WTC11 (cell line): ENCODE measurements around the gene GTF3C4. TPM values are rescaled to one million over a fixed set of nuclear protein-coding genes. Genes with fewer than 3 reads are reported as not detected.

Experiments
- ATAC-seq: fragments of 200-7000 bp; cut with Tn5 transposase; 2 replicates; pipeline ENCODE4 v1.10.0; 2021; ENCODE audit warnings: mild to moderate bottlenecking, moderate library complexity
- CTCF ChIA-PET: fragments of 300-600 bp; sonication (Branson Sonifier 250); formaldehyde crosslinking; loops from one replicate; lab custom pipeline; 2021; ENCODE audit warnings: antibody characterized with exemption; lab: Charles Lee
- POLR2A ChIA-PET: fragments of 350-600 bp; sonication (Branson Sonifier 250); formaldehyde crosslinking; loops from one replicate; lab custom pipeline; 2021; ENCODE audit warnings: antibody characterized with exemption; lab: Charles Lee
- DNase-seq: peaks from one replicate; pipeline ENCODE4 v3.0.0; 2021; ENCODE audit warnings: low spot score
- H3K27ac Mint-ChIP-seq: 2 replicates; pipeline ENCODE4 v1.8.0; 2021; ENCODE audit warnings: mixed read lengths
- H3K27me3 Mint-ChIP-seq: 2 replicates; pipeline ENCODE4 v1.8.0; 2021; ENCODE audit warnings: low read depth, mild to moderate bottlenecking, moderate library complexity, mixed read lengths
- H3K36me3 Mint-ChIP-seq: 2 replicates; pipeline ENCODE4 v1.8.0; 2021; ENCODE audit warnings: mixed read lengths
- H3K4me1 Mint-ChIP-seq: 2 replicates; pipeline ENCODE4 v1.8.0; 2022; ENCODE audit warnings: mixed read lengths
- H3K4me3 Mint-ChIP-seq: 2 replicates; pipeline ENCODE4 v1.8.0; 2021; ENCODE audit warnings: mild to moderate bottlenecking, moderate library complexity, mixed read lengths
- H3K9me3 Mint-ChIP-seq: 2 replicates; pipeline ENCODE4 v1.8.0; 2021; ENCODE audit warnings: mixed read lengths
- ARID4B ChIP-seq: sonication (generic); formaldehyde crosslinking; IDR thresholded peaks from 2 replicates; pipeline ENCODE4 v1.8.0; 2023; ENCODE audit warnings: missing genetic modification reagents, mild to moderate bottlenecking, borderline replicate concordance
- ATF1 ChIP-seq: sonication (generic); formaldehyde crosslinking; IDR thresholded peaks from 2 replicates; pipeline ENCODE4 v1.8.1; 2023; ENCODE audit warnings: mild to moderate bottlenecking, moderate library complexity, missing genetic modification reagents
- ATF3 ChIP-seq: sonication (generic); formaldehyde crosslinking; conservative IDR thresholded peaks from 2 replicates; pipeline ENCODE4 v1.8.1; 2022; ENCODE audit warnings: mild to moderate bottlenecking, missing genetic modification reagents
- CBFB ChIP-seq: sonication (generic); formaldehyde crosslinking; IDR thresholded peaks from 2 replicates; pipeline ENCODE4 v1.8.1; 2022; ENCODE audit warnings: mild to moderate bottlenecking, low read depth, missing genetic modification reagents
- CDX4 ChIP-seq: fragments of 250-450 bp; sonication (Bioruptor Pico); IDR thresholded peaks from 2 replicates; pipeline ENCODE4 v1.9.0; 2021; ENCODE audit warnings: moderate library complexity, mild to moderate bottlenecking, inconsistent platforms, borderline replicate concordance
- CTCF ChIP-seq: fragments of 200-600 bp; IDR thresholded peaks from 2 replicates; pipeline ENCODE4 v1.8.0; 2022; ENCODE audit warnings: antibody characterized with exemption
- E2F4 ChIP-seq: sonication (generic); formaldehyde crosslinking; IDR thresholded peaks from 2 replicates; pipeline ENCODE4 v1.8.1; 2022; ENCODE audit warnings: low read depth, mild to moderate bottlenecking, moderate library complexity, missing genetic modification reagents, borderline replicate concordance
- HMGA2 ChIP-seq: fragments of 250-450 bp; sonication (Bioruptor Pico); IDR thresholded peaks from 2 replicates; pipeline ENCODE4 v1.4.0; 2021; ENCODE audit warnings: mild to moderate bottlenecking, moderate library complexity
- HMGXB4 ChIP-seq: sonication (generic); formaldehyde crosslinking; IDR thresholded peaks from 2 replicates; pipeline ENCODE4 v1.8.1; 2023; ENCODE audit warnings: mild to moderate bottlenecking, moderate library complexity, missing genetic modification reagents
- IRF1 ChIP-seq: sonication (generic); formaldehyde crosslinking; IDR thresholded peaks from 2 replicates; pipeline ENCODE4 v1.8.0; 2023; ENCODE audit warnings: missing genetic modification reagents
- IRF2 ChIP-seq: sonication (generic); formaldehyde crosslinking; IDR thresholded peaks from 2 replicates; pipeline ENCODE4 v1.8.0; 2022; ENCODE audit warnings: low read depth, missing genetic modification reagents, borderline replicate concordance
- KAT7 ChIP-seq: sonication (generic); formaldehyde crosslinking; IDR thresholded peaks from 2 replicates; pipeline ENCODE4 v1.8.1; 2023; ENCODE audit warnings: missing genetic modification reagents, mild to moderate bottlenecking, borderline replicate concordance
- MLX ChIP-seq: sonication (generic); formaldehyde crosslinking; IDR thresholded peaks from 2 replicates; pipeline ENCODE4 v1.8.1; 2023; ENCODE audit warnings: mild to moderate bottlenecking, missing genetic modification reagents, moderate library complexity
- NR2C2 ChIP-seq: sonication (generic); formaldehyde crosslinking; IDR thresholded peaks from 2 replicates; pipeline ENCODE4 v1.8.0; 2022; ENCODE audit warnings: mild to moderate bottlenecking, missing genetic modification reagents
- USF2 ChIP-seq: sonication (generic); formaldehyde crosslinking; IDR thresholded peaks from 2 replicates; pipeline ENCODE4 v1.8.1; 2023; ENCODE audit warnings: mild to moderate bottlenecking, missing genetic modification reagents, moderate library complexity
- total RNA-seq: library from RNA; stranded (reverse); gene quantifications from 3 replicates; pipeline ENCODE4 v1.2.3, GENCODE V29; 2021

Gene GTF3C4
- total RNA-seq, 1 experiment from 2014 or later, result 31.6 TPM

- TF ChIP-seq CBFB (CRISPR knock-in tag) (no peak), IRF2 (CRISPR knock-in tag) (no peak), HMGA2 (CRISPR knock-in tag) (no peak), USF2 (CRISPR knock-in tag) (no peak), IRF1 (CRISPR knock-in tag) (no peak), CDX4 (CRISPR knock-in tag) (no peak), ATF1 (no peak), MLX (CRISPR knock-in tag) (no peak), HMGXB4 (CRISPR knock-in tag) (no peak), ARID4B (CRISPR knock-in tag) (no peak)
These were observed 40.1 kb upstream of the GTF3C4 start (continued) for GRCh38 chr9:132630116-132630515.

GRCh38 chr9:132630811-132631210 is 39.5 kb upstream of the GTF3C4 start:
- H3K36me3 Mint-ChIP-seq, result peaks cover 31% of the 10 kb centered on the region
- TF ChIP-seq NR2C2 (CRISPR knock-in tag), result no peak
- TF ChIP-seq E2F4 (CRISPR knock-in tag), result no peak
- TF ChIP-seq ARID4B (CRISPR knock-in tag), result no peak
- TF ChIP-seq MLX (CRISPR knock-in tag), result no peak
- no peak for TF ChIP-seq ATF3 (CRISPR knock-in tag)
- TF ChIP-seq KAT7 (CRISPR knock-in tag), result no peak
- TF ChIP-seq CTCF, result no peak

More at GRCh38 chr9:132630811-132631210, 39.5 kb upstream of the GTF3C4 start:
- ChIA-PET CTCF (no interaction called here), POLR2A (no interaction called here)
- ATAC-seq (no peak), DNase-seq (no peak)
- Mint-ChIP-seq H3K27ac (no peak overlapping the region), H3K4me3 (no peak overlapping the region), H3K9me3 (no peaks in the 10 kb centered on the region), H3K4me1 (peaks cover 16% of the 10 kb centered on the region), H3K27me3 (no peaks in the 10 kb centered on the region)
